PC-9 (cell line): ENCODE data around the gene C5orf63.

Source experiments
- EZH2 ChIP-seq: fragments of 200-600 bp; sonication (generic); IDR thresholded peaks from 2 replicates; pipeline ENCODE4 v1.8.0; 2017; ENCODE audit warnings: antibody characterized with exemption, low read depth
- TF ChIP-seq, protein P1 (sequence below): fragments of 200-600 bp; sonication (generic); conservative IDR thresholded peaks from 2 replicates; pipeline ENCODE4 v1.6.1; 2017; ENCODE audit warnings: mixed run types, antibody characterized with exemption, mild to moderate bottlenecking, moderate library complexity

DNA sequence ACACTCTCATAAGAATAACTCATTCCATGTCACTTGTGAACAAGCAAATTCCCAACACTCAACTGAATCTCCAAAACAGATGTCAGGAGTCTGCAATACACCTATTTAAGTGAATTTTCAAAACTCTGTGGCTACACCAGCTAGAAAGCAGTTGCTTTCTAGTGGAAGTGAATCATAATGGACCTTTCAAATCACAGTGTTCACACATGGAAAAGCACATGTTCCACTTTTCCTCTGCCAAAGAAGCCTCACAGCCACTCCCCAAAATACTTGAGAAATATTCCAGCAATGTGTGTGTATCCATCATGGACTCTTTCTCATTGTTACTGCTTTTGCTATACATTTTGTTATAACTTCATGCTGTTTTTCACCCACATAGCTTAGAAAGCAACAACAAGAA lies 60.4 kb downstream of the C5orf63 start:
- TF ChIP-seq, protein P1, sequence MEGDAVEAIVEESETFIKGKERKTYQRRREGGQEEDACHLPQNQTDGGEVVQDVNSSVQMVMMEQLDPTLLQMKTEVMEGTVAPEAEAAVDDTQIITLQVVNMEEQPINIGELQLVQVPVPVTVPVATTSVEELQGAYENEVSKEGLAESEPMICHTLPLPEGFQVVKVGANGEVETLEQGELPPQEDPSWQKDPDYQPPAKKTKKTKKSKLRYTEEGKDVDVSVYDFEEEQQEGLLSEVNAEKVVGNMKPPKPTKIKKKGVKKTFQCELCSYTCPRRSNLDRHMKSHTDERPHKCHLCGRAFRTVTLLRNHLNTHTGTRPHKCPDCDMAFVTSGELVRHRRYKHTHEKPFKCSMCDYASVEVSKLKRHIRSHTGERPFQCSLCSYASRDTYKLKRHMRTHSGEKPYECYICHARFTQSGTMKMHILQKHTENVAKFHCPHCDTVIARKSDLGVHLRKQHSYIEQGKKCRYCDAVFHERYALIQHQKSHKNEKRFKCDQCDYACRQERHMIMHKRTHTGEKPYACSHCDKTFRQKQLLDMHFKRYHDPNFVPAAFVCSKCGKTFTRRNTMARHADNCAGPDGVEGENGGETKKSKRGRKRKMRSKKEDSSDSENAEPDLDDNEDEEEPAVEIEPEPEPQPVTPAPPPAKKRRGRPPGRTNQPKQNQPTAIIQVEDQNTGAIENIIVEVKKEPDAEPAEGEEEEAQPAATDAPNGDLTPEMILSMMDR: no peak
- TF ChIP-seq EZH2: no peak
